KG1 (cell line): ENCODE data around the gene MATCAP1.

Source experiments
- DNase-seq: peaks from one replicate; lab custom pipeline; 2025; lab: John Stamatoyannopoulos, UW

MATCAP1 gene

GRCh38 chr16:67183627-67184452 is at the start of gene MATCAP1:
Gene MATCAP1, minus strand, starts transcription at chr16:67183963. Its CDS starts 3,353 bp downstream, at chr16:67180610.
- peak; percentile 82 for DNase-seq

DNA sequence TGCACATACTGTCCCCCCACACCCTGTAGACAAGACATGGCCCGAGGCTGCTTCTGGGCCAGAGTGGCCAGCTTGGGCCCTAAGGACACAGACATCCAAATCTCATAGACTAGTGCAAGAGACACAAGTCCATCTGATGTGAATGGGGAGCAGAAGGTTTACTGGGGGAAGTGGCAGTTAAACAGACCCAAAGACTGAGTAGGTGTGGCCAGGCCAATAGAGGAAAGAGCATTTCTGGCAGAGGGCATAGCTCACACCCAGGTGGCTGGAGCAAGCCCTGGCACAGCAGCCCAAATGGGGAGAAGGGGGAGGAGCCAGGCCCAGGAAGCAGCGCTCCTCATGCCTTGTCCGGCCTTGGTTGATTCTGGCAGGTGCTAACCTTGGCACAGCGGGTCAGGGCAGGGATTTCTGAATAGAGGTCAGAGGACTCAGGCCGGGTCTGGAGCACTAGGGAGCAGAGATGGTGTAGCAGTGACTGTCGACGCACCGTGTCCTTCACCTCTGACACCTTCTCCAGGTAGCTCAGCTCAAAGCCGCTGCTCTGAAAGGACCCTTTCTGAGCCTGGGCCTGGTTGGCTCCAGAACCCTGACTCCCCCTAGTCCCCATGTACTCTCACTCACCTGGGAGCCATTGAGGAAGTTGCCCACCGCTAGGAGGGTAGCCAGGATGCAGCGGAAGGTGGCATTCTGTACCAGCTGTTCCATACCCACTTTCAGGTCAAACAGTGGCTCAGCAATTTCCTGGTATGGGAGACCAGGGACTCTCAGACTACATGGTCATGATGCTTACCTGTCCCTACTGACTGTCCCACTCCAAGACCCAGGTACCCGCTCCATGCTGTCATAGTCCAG is 47.3 kb upstream of the MATCAP1 start:
- no peak for DNase-seq

GRCh38 chr16:67229906-67230808 is 46.4 kb upstream of the MATCAP1 start:
- no peak for DNase-seq

DNA sequence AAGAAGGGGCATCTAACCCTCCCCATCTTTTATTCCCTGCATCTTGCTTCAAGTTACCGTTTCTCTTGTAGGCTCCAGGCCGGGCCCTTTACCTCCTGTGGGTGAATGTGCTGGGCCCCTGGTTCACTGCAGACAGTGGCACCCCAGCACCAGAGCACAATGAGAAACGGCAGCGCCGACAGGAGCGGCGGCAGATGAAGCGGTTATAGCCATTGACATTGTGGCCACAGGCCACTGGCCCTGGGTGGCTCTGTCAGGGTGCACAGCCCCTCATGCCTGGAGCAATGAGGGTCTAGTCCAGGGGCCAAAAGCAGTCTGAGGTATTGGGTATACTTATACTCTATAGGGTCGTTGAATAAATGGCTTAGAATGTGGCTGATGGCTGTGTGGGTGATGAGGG is 45.1 kb upstream of the MATCAP1 start:
- no peak for DNase-seq

DNA sequence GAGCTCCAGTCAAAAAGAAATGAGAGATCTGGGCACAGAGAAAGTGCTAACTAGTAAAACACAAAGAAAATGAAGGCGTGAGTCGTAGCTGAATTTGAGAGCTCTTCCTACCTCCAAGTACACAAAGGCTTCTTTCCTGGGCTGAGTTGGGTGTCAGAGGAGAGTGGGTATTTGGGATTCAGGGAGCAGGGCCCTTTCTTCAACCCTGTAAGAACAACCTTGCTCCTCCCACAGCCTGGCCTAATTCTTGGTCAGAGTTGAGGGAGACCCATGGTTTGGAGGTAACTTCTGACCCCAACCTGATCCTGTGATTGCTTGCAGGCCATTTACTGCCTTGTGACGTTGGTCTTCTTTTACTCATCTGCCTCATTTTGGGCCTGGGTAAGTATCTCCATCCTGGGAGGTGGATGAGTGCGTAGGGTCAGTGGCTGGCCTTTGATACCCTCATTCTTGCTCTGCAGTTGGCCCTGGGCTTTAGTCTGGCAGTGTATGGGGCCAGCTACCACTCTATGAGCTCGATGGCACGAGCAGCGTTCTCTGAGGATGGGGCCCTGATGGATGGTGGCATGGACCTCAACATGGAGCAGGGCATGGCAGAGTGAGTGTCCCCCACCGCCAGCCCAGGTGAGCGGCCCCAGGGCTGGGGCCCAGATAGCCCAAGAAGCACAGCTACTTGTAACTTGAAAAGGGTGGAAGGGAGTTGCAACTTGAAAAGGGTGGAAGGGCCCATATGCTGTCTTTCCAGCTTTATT is 44.4 kb upstream of the MATCAP1 start:
- DNase-seq, result no peak

DNA sequence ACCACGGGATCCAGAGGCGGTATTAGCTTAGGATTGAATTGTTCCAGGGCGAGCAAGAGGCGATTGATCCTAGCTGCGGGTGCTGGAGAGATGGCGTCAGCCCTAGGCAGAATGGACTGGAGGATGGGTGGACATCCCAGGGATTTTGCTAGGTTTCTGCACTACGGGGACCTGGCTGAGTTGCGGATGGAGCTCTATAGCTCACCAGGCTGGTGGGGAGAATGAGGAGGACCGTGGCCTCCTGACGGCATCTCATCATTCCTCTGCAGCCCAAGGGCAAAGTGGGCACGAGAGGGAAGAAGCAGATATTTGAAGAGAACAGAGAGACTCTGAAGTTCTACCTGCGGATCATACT is 43.8 kb upstream of the MATCAP1 start:
- DNase-seq, result no peak

DNA sequence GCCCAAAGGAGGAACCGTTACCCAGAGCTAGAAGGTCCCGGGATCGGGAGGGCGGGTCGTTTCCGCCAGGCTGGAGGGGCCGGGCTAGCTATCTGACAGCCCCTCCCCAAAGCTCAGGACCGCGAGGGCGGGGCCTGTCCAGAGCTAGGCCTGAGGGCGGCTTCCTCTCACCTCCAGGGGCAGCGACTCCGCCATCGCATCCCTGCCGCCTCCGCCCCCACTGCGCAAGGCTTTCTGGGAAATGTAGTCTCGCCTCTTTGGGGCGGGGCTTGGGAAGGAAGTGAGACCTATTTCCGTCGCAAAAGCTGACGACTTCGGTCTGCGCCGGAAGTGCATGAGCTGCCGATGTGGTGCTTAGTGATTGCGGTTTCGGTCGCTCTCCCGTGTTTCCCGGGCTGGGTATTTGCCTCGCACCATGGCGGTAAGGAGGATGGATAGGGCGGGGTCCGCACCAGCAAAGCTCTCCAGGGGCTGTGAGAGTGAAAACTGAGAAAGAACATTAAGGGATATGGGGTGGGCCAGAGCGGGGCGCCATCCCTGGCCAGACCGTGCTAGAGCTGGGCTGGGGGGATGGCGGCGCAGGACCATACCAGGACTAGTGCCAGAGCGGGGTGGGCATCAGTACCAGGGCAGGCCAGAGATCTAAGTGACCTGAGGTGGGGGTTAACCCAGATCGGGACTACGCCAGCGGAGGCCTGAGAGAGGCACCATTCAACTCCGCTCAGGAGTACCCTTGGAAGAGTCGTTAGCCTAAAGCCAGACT is 43.2 kb upstream of the MATCAP1 start, which contains the start of gene TMEM208:
TSS of gene TMEM208 (plus strand) at position 327 of the 763 bp plus-strand sequence. CDS start at position 416, 89 bp downstream.
- peak; percentile 94 for DNase-seq

DNA sequence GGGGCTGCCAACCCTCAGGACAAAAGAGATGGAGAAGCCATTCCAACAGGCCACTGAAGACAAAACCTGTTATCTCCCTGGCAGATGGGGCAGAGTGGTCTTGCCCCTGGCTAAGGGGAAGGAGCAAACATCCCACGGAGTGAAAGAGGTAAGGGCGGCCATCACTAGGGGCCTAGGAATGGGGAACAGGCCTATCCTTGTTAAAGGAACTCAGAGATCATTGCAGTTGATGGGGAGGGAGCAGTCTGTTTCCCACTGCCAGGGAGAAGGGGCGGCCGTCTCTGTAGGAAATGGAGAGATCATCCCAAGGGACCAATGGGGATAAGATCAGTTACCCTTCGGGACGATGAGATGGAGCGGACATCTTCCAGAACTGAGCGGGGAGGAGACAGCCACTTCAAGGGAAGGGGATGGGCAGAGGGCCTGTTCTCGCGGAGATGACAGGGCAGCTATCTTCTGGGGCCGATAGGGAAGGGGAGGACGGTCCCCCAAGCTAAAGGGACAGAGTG is 42.6 kb upstream of the MATCAP1 start:
- no peak for DNase-seq

DNA sequence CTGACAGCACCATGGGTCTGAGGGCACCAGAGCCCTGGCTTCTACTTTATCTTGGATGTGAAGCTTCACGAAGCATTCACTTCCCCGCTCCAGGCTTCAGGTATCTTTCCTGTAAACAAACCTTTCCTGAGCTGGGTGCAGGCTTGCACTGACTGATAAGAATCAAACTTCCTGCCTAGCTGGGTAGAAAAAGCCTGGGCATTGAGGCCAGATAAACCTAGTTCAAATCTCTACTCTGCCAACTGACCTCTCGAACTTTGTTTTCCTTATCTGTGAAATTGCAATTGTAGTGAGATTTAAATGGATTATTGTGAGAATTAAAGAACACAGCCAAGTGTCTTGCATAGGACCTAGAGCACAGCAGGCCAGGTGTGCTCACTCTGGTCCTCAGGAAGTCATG is 40.2 kb upstream of the MATCAP1 start:
- DNase-seq, result no peak

DNA sequence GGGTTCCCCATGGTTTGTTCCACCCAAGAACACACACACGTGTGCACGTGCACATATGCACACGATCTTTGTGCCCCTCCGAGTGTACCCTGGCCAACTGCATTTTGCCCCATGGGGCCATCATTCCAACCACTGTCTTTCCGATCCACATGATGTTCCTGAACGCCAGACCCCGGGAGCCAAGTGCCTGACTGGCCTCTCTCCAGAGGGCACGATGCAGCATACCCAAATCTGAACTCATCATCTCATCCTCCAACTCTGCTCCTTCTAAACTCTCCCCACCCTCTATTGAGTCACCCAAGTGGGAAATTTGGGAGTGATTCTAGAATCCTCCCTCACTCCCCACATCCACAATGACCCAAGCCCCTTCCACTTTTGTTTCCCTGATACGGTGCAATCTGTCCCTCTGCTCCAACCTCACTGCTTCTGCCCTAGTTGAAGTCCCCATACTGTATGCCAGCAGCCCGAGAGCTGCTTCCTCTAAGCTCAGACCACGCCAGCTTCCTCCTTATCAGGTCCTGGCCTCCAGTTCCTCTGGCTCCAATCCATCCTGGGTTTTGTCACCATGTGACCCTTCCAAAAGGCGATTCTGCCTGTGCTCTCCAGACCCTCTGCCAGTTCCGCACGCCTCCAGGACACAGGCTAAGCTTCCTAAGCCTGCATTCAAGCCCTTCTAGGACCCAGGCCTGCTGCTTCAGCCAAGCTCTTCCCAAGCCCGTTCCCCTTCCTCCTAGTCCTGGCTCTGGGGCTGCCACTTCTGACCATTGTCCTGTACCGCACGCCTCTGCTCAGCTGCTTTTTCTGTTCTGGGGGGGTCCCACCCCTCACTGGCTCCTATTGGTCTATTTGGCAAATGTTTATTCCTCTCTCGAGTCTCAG is 33.1 kb upstream of the MATCAP1 start:
- no peak for DNase-seq

DNA sequence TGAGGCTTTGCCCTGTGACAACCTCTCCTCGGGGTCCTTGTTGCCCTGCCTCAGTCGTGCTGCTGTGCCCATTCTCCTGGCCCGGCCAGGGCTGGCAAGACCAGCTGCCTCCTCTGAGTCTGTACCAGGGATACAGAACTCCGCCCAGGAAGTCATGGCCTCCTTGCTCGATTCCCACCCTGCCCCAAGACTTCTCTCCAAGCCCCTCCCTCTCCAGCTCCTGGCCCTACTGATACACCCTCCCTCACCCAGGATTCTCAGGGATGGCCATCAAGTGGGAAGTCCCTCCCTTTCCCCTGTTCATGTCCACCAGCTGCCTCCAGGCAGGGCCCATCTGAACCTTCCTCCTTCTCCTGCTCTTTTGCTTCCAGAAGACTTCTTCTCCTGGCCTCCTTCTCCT is 31.9 kb upstream of the MATCAP1 start:
- DNase-seq, result no peak

DNA sequence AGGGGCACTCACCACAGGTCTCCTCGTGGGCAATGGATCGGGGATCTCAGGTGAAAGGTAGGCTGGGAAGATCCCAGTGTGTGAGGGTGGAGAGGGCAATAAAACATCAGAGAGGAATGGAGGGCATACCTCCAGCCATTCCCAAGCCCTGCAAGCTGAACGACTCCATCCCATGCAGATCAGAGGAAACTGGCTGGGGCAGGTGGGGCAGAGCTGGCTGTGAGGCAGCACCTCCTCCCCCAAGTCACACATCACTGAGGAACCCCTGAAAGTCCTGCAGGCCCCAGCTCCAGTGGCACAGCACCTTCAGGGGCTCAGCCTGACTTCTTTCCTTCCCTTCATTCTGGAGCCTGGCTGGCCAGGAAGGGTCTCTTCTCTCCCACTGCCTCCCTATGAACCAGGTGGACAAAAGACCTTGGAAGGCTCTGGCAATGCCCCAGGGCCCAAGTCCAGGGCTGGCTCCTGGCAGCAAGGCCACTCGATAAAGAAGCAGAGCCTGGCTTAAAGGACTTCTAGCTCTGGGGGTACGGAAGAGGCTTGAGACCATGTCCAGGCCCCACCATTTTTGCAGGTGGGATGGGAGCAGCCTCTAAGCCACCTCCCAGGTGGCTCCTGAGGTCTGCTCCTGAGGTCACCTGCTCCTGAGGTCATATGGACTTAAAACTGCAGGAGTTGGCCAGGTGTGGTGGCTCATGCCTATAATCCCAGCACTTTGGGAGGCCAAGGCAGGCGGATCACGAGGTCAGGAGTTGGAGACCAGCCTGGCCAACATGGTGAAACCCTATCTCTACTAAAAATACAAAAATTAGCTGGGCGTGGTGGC is 29.6 kb upstream of the MATCAP1 start:
- DNase-seq, result no peak

GRCh38 chr16:67212766-67213165 is 29.0 kb upstream of the MATCAP1 start:
- no peak for DNase-seq

- DNase-seq, result no peak
These were observed 27.9 kb upstream of the MATCAP1 start for GRCh38 chr16:67211674-67212073.

DNA sequence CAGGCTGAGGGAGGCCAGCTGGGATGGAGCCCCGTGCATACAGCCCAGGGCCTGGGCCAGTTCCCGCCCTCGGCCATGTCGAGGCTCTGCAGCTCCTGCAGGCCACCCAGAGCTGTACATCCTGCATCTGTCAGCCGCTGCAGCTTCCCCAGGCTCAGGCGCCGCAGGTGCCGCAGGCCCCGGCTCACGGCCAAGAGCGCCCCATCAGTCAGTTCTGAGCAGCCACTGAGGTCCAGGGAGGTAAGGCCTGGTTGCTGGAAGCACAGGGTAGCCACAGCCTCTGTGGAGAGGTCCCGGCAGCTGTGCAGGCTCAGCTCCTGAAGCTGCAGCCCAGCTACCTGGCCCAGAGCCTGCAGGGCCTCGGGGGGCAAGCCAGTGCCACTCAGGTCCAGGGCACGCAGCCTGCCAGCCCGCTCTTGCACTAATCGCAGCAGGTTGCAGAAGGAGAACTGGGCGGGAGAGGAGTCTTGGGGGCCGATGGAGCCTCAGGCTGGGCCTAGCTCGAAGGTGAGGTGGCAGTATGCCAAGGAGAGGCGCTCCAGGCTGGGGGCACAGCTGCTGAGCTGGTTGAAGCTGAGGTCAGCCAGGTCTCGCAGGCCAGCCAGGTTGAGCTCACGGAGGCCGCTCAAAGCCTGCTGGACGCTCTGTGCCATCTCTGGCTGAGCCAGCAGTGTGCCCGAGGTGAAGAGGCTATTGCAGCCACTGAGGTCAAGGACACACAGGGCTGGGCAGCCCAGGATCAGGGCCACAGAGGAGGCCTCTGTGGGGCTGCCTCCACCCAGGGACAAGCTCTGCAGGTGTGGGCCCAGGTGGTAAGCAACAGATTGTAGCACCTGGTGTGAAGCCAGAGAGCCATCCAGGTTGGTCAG is 26.5 kb upstream of the MATCAP1 start:
- no peak for DNase-seq

DNA sequence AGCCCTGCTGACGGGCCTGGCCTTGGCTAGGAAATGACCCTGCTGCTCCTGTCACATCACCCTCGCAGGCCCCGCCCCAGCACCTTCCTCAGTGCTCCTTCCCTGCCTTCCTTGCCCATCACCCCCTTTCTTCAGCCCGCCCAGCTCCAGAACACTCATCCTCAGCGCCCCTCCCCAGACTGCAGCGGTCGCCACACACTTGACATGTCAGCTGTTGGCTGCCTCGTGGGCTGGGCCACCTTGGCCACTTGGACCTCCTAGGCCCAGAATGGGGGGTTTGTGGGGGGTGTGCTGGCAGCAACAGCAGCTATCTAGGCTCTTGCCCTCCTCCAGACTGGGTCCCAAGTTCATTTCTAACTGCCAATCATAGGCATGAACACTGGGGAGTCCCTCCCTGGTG is 25.8 kb upstream of the MATCAP1 start:
- DNase-seq, result no peak

DNA sequence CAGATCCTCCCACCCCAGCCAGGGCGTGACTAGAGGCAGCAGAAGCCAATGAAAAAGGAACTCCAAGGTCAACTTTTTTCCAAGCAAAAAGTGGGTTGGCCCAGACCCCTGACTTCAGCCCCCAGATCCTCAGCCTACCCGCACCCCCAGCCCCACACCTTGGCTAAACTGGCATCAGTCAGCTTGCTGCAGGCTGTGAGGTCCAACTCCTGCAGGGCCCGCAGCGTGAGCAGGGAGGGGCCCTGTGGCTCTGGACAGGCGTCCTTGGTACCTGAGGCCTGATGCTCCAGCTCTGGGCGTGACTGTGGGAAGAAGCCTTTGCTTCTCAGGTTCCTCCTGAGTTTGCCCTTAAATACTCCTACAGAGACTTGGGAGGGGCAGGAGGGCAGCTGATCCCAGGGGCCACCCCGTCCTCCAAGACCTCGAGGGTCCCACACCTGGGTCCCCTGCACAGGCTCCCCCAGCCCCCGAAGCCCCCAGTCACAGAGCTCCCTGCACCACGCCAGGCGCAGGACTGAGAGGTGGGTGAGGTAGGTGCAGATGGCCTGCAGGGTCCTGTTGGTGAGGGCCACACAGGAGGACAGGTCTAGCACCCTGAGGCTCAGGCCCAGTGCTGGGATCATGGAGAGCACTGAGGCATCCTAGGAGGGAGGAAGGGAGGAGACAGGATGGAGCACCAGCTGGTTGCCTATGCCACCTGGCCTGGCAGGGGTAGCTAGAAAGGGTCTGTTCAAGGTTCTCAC is 24.6 kb upstream of the MATCAP1 start:
- no peak for DNase-seq
